ENCODE data around the gene TAS2R38. TPM values are rescaled to one million over a fixed set of nuclear protein-coding genes. Genes with fewer than 3 reads are reported as not detected.
"Not testable (repeated sequence)": the region's sequence is repeated elsewhere in the genome, so short reads cannot be mapped to it uniquely, and the experiment has no call there.

Gene TAS2R38
- total RNA-seq, 1 experiment from 2014 or later, result not detected

DNA sequence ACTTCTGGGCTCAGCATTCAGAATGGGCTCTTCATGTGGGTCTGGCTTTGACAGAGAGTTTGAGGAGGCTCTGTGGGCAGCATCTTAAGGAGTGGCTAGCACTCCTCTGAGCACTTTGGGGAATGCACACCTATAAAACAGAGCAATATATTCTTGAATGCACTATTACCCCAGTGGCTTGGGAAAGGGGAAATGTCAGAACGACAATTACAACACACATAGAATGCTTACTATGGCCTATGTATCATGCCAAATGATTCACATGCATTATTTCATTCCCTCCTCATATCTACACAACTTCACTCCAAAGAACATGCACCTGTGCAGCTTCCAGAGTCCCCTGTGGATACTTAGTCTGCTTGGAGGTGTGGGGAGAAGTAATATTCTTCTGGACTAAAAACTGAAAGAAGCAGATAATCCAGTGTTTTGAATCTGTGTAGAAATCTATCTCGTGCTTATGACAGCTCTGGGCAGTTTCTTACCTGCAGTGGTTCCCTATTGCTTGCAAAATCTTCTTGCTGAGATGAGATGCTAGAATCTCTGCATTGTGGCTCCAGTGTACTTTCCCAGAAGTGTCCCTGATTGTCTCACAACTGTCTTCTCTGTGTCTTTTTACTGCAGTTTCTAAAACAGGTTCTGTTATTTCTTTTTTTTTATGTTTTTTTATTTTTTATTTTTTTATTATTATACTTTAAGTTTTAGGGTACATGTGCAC, 16.6 kb upstream of the TAS2R38 start:
- intact Hi-C loops (cut with micrococcal nuclease; ENCODE audit: unreplicated experiment), result no loop called here
- CTCF ChIA-PET, result no interaction called here
- Mint-ChIP-seq H3K4me3 (ENCODE audit: unreplicated experiment) (no peak overlapping the region), H3K27ac (ENCODE audit: unreplicated experiment) (no peak overlapping the region), H3K27me3 (ENCODE audit: insufficient read depth, unreplicated experiment) (no peaks in the 10 kb centered on the region), H3K36me3 (ENCODE audit: insufficient read depth, unreplicated experiment) (no peaks in the 10 kb centered on the region), H3K9me3 (ENCODE audit: unreplicated experiment) (no peaks in the 10 kb centered on the region), H3K4me1 (ENCODE audit: low read depth, unreplicated experiment) (peaks cover 11% of the 10 kb centered on the region)
- TF ChIP-seq CTCF (IDR thresholded peaks at IDR 0.05; ENCODE audit: insufficient read depth in 1 of 2, low read depth in 1 of 2, low read length in 1 of 2, severe bottlenecking in 1 of 2, unreplicated experiment in 1 of 2), result no peak
- Histone ChIP-seq H3K27me3 (replicated peaks; ENCODE audit: control insufficient read depth, insufficient read depth, low read length) (no peaks in the 10 kb centered on the region), H3K4me1 (0 out of 2 replicates have a peak, but pooled peaks cover 4% of the 10 kb centered on the region), H3K4me3 (ENCODE audit: low read depth, low read length) (no peak overlapping the region), H3K36me3 (ENCODE audit: control insufficient read depth, insufficient read depth, low read length) (no peaks in the 10 kb centered on the region), H3K9me3 (no peaks in the 10 kb centered on the region)
- no peak for DNase-seq
- POLR2A ChIA-PET, result no interaction called here
- BruUV-seq (replicated peaks), result no TSS peak

- H3K27me3 ChIP-seq (replicated peaks; ENCODE audit: control insufficient read depth, insufficient read depth, low read length); H3K4me3 Mint-ChIP-seq (ENCODE audit: unreplicated experiment): not testable (repeated sequence)
Observed at GRCh38 chr7:141987803-141988202, 14.2 kb upstream of the TAS2R38 start.

DNA sequence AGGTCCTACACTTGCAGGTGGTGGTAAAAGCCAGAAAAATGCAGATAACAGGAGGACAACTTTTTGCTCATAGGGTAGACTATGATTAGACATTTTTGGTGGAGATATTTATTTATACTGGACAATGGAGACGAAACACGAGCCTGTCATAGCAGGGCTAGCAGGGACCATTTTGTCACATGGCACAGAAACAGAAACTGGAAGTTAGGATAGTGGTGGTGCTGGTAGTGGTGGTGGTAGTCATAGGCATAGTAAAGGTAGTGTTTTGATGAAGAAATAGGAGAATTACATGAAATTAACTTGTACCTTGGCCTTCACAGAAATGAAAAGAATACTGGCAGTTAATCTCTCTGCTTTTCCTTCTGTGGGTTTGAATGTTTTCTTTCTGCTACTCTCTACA, 13.3 kb upstream of the TAS2R38 start:
- Mint-ChIP-seq H3K27me3 (ENCODE audit: insufficient read depth, unreplicated experiment) (no peaks in the 10 kb centered on the region), H3K4me1 (ENCODE audit: low read depth, unreplicated experiment) (no peaks in the 10 kb centered on the region), H3K4me3 (ENCODE audit: unreplicated experiment) (no peak overlapping the region), H3K27ac (ENCODE audit: unreplicated experiment) (no peak overlapping the region), H3K9me3 (ENCODE audit: unreplicated experiment) (no peaks in the 10 kb centered on the region), H3K36me3 (ENCODE audit: insufficient read depth, unreplicated experiment) (no peaks in the 10 kb centered on the region)
- no TSS peak for BruUV-seq (replicated peaks)
- ChIA-PET CTCF (no interaction called here), POLR2A (no interaction called here)
- H3K27me3 ChIP-seq (replicated peaks; ENCODE audit: control insufficient read depth, insufficient read depth, low read length), result no peaks in the 10 kb centered on the region
- H3K36me3 ChIP-seq (ENCODE audit: control insufficient read depth, insufficient read depth, low read length), result no peaks in the 10 kb centered on the region
- intact Hi-C loops (cut with micrococcal nuclease; ENCODE audit: unreplicated experiment), result no loop called here
- H3K9me3 ChIP-seq, result no peaks in the 10 kb centered on the region
- DNase-seq, result no peak
- H3K4me1 ChIP-seq, result no peaks in the 10 kb centered on the region
- TF ChIP-seq CTCF (IDR thresholded peaks at IDR 0.05; ENCODE audit: insufficient read depth in 1 of 2, low read depth in 1 of 2, low read length in 1 of 2, severe bottlenecking in 1 of 2, unreplicated experiment in 1 of 2), result no peak
- H3K4me3 ChIP-seq (ENCODE audit: low read depth, low read length), result no peak overlapping the region

More at GRCh38 chr7:141987803-141988202, 14.2 kb upstream of the TAS2R38 start:
- CTCF ChIA-PET; DNase-seq; H3K9me3 Mint-ChIP-seq (ENCODE audit: unreplicated experiment); H3K36me3 ChIP-seq (ENCODE audit: control insufficient read depth, insufficient read depth, low read length); POLR2A ChIA-PET; H3K36me3 Mint-ChIP-seq (ENCODE audit: insufficient read depth, unreplicated experiment); H3K27me3 Mint-ChIP-seq (ENCODE audit: insufficient read depth, unreplicated experiment); H3K4me1 Mint-ChIP-seq (ENCODE audit: low read depth, unreplicated experiment); H3K4me3 ChIP-seq (ENCODE audit: low read depth, low read length); H3K9me3 ChIP-seq; H3K4me1 ChIP-seq; BruUV-seq (replicated peaks); H3K27ac Mint-ChIP-seq (ENCODE audit: unreplicated experiment); intact Hi-C loops (cut with micrococcal nuclease; ENCODE audit: unreplicated experiment): not testable (repeated sequence)

GRCh38 chr7:141985926-141986325, 12.4 kb upstream of the TAS2R38 start:
- intact Hi-C loops (cut with micrococcal nuclease; ENCODE audit: unreplicated experiment); POLR2A ChIA-PET; H3K4me1 ChIP-seq; H3K4me1 Mint-ChIP-seq (ENCODE audit: low read depth, unreplicated experiment); H3K27me3 ChIP-seq (replicated peaks; ENCODE audit: control insufficient read depth, insufficient read depth, low read length); DNase-seq; H3K27me3 Mint-ChIP-seq (ENCODE audit: insufficient read depth, unreplicated experiment); H3K9me3 ChIP-seq; BruUV-seq (replicated peaks); CTCF ChIA-PET; H3K36me3 ChIP-seq (ENCODE audit: control insufficient read depth, insufficient read depth, low read length); H3K9me3 Mint-ChIP-seq (ENCODE audit: unreplicated experiment); H3K36me3 Mint-ChIP-seq (ENCODE audit: insufficient read depth, unreplicated experiment): not testable (repeated sequence)
- Mint-ChIP-seq H3K4me3 (ENCODE audit: unreplicated experiment) (peak overlapping the region; percentile 65), H3K27ac (ENCODE audit: unreplicated experiment) (peak overlapping the region; percentile 48)
- H3K4me3 ChIP-seq (ENCODE audit: low read depth, low read length), result peak overlapping the region; percentile 23; the same call in 1 of the 2 replicates

All from Caco-2 (cell line).